Measurements from ENCODE around the gene RTEL1.

Gene RTEL1

DNA sequence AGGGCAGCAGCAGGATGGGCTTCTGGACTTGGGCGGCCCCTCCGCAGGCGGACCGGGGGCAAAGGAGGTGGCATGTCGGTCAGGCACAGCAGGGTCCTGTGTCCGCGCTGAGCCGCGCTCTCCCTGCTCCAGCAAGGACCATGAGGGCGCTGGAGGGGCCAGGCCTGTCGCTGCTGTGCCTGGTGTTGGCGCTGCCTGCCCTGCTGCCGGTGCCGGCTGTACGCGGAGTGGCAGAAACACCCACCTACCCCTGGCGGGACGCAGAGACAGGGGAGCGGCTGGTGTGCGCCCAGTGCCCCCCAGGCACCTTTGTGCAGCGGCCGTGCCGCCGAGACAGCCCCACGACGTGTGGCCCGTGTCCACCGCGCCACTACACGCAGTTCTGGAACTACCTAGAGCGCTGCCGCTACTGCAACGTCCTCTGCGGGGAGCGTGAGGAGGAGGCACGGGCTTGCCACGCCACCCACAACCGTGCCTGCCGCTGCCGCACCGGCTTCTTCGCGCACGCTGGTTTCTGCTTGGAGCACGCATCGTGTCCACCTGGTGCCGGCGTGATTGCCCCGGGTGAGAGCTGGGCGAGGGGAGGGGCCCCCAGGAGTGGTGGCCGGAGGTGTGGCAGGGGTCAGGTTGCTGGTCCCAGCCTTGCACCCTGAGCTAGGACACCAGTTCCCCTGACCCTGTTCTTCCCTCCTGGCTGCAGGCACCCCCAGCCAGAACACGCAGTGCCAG is 38.7 kb downstream of the RTEL1 start, which contains the start of gene TNFRSF6B:
Gene TNFRSF6B, plus strand, starts transcription at position 25 of the 729 bp plus-strand sequence. Its CDS starts 116 bp downstream, at position 141.
- H3K27me3 ChIP-seq (ENCODE audit: control insufficient read depth, low read length): no peaks in the 10 kb centered on the region
- H3K4me2 ChIP-seq (ENCODE audit: low read length): no peak within 1 kb of the TSS
- TF ChIP-seq EZH2phosphoT487 (IDR thresholded peaks at IDR 0.05; ENCODE audit: borderline replicate concordance, low read length): no peak
- TF ChIP-seq, protein P1, sequence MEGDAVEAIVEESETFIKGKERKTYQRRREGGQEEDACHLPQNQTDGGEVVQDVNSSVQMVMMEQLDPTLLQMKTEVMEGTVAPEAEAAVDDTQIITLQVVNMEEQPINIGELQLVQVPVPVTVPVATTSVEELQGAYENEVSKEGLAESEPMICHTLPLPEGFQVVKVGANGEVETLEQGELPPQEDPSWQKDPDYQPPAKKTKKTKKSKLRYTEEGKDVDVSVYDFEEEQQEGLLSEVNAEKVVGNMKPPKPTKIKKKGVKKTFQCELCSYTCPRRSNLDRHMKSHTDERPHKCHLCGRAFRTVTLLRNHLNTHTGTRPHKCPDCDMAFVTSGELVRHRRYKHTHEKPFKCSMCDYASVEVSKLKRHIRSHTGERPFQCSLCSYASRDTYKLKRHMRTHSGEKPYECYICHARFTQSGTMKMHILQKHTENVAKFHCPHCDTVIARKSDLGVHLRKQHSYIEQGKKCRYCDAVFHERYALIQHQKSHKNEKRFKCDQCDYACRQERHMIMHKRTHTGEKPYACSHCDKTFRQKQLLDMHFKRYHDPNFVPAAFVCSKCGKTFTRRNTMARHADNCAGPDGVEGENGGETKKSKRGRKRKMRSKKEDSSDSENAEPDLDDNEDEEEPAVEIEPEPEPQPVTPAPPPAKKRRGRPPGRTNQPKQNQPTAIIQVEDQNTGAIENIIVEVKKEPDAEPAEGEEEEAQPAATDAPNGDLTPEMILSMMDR (IDR thresholded peaks at IDR 0.05; ENCODE audit: low read depth, low read length, poor library complexity, severe bottlenecking): no peak
- no peaks in the 10 kb centered on the region for H4K20me1 ChIP-seq (ENCODE audit: control insufficient read depth, insufficient read depth, low read depth, low read length)
- H3F3A ChIP-seq (ENCODE audit: control insufficient read depth, insufficient read depth): no peaks in the 10 kb centered on the region
- no peaks in the 10 kb centered on the region for H3K9me2 ChIP-seq (replicated peaks; ENCODE audit: control insufficient read depth, low read length)
- no peak within 1 kb of the TSS for H3K27ac ChIP-seq (ENCODE audit: low read depth, low read length)
- peaks cover 9% of the 10 kb centered on the region for H3K4me1 ChIP-seq (ENCODE audit: control insufficient read depth, low read length)
- no peaks in the 10 kb centered on the region for H3K9me3 ChIP-seq (ENCODE audit: control insufficient read depth, insufficient read depth, low read length)
- H3K79me2 ChIP-seq (ENCODE audit: control insufficient read depth, low read length): no peaks in the 10 kb centered on the region
- H3K36me3 ChIP-seq (ENCODE audit: control insufficient read depth, low read length): peaks cover 10% of the 10 kb centered on the region
- no peak within 1 kb of the TSS for H3K4me3 ChIP-seq (ENCODE audit: low read length)

DNA sequence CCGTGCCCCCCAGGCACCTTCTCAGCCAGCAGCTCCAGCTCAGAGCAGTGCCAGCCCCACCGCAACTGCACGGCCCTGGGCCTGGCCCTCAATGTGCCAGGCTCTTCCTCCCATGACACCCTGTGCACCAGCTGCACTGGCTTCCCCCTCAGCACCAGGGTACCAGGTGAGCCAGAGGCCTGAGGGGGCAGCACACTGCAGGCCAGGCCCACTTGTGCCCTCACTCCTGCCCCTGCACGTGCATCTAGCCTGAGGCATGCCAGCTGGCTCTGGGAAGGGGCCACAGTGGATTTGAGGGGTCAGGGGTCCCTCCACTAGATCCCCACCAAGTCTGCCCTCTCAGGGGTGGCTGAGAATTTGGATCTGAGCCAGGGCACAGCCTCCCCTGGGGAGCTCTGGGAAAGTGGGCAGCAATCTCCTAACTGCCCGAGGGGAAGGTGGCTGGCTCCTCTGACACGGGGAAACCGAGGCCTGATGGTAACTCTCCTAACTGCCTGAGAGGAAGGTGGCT is 39.3 kb downstream of the RTEL1 start:
- H3K4me1 ChIP-seq (ENCODE audit: control insufficient read depth, low read length): peaks cover 9% of the 10 kb centered on the region
- H3F3A ChIP-seq (ENCODE audit: control insufficient read depth, insufficient read depth): no peaks in the 10 kb centered on the region
- H3K27ac ChIP-seq (ENCODE audit: low read depth, low read length): no peak overlapping the region
- peaks cover 7% of the 10 kb centered on the region for H3K36me3 ChIP-seq (ENCODE audit: control insufficient read depth, low read length)
- H3K4me3 ChIP-seq (ENCODE audit: low read length): no peak overlapping the region
- H3K27me3 ChIP-seq (ENCODE audit: control insufficient read depth, low read length): no peaks in the 10 kb centered on the region
- H3K9me3 ChIP-seq (ENCODE audit: control insufficient read depth, insufficient read depth, low read length): no peaks in the 10 kb centered on the region
- H3K4me2 ChIP-seq (ENCODE audit: low read length): no peak overlapping the region
- H3K9me2 ChIP-seq (replicated peaks; ENCODE audit: control insufficient read depth, low read length): no peaks in the 10 kb centered on the region
- no peaks in the 10 kb centered on the region for H3K79me2 ChIP-seq (ENCODE audit: control insufficient read depth, low read length)
- H4K20me1 ChIP-seq (ENCODE audit: control insufficient read depth, insufficient read depth, low read depth, low read length): no peaks in the 10 kb centered on the region
- TF ChIP-seq EZH2phosphoT487 (IDR thresholded peaks at IDR 0.05; ENCODE audit: borderline replicate concordance, low read length): no peak
- TF ChIP-seq, protein P1 (IDR thresholded peaks at IDR 0.05; ENCODE audit: low read depth, low read length, poor library complexity, severe bottlenecking): no peak

DNA sequence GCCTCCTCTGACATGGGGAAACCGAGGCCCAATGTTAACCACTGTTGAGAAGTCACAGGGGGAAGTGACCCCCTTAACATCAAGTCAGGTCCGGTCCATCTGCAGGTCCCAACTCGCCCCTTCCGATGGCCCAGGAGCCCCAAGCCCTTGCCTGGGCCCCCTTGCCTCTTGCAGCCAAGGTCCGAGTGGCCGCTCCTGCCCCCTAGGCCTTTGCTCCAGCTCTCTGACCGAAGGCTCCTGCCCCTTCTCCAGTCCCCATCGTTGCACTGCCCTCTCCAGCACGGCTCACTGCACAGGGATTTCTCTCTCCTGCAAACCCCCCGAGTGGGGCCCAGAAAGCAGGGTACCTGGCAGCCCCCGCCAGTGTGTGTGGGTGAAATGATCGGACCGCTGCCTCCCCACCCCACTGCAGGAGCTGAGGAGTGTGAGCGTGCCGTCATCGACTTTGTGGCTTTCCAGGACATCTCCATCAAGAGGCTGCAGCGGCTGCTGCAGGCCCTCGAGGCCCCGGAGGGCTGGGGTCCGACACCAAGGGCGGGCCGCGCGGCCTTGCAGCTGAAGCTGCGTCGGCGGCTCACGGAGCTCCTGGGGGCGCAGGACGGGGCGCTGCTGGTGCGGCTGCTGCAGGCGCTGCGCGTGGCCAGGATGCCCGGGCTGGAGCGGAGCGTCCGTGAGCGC is 39.9 kb downstream of the RTEL1 start:
- no peaks in the 10 kb centered on the region for H3K27me3 ChIP-seq (ENCODE audit: control insufficient read depth, low read length)
- H3K9me2 ChIP-seq (replicated peaks; ENCODE audit: control insufficient read depth, low read length): no peaks in the 10 kb centered on the region
- H3K27ac ChIP-seq (ENCODE audit: low read depth, low read length): no peak overlapping the region
- TF ChIP-seq, protein P1 (IDR thresholded peaks at IDR 0.05; ENCODE audit: low read depth, low read length, poor library complexity, severe bottlenecking): no peak
- no peak for TF ChIP-seq EZH2phosphoT487 (IDR thresholded peaks at IDR 0.05; ENCODE audit: borderline replicate concordance, low read length)
- no peak overlapping the region for H3K4me3 ChIP-seq (ENCODE audit: low read length)
- H3F3A ChIP-seq (ENCODE audit: control insufficient read depth, insufficient read depth): no peaks in the 10 kb centered on the region
- H3K79me2 ChIP-seq (ENCODE audit: control insufficient read depth, low read length): no peaks in the 10 kb centered on the region
- H3K36me3 ChIP-seq (ENCODE audit: control insufficient read depth, low read length): peaks cover 7% of the 10 kb centered on the region
- H4K20me1 ChIP-seq (ENCODE audit: control insufficient read depth, insufficient read depth, low read depth, low read length): no peaks in the 10 kb centered on the region
- H3K9me3 ChIP-seq (ENCODE audit: control insufficient read depth, insufficient read depth, low read length): no peaks in the 10 kb centered on the region
- peaks cover 9% of the 10 kb centered on the region for H3K4me1 ChIP-seq (ENCODE audit: control insufficient read depth, low read length)
- H3K4me2 ChIP-seq (ENCODE audit: low read length): no peak overlapping the region

Measured in DOHH2 (cell line).